Mammary epithelial cell (primary cell): ENCODE data around the gene SCAMP4.

Experiments used
- EZH2 ChIP-seq: IDR thresholded peaks from 2 replicates; pipeline ENCODE4 v1.6.1; 2012; ENCODE audit warnings: low read length, inconsistent platforms, borderline replicate concordance
- TF ChIP-seq, protein P1 (sequence below), 2 donors: IDR thresholded peaks in 1 of 2; conservative IDR thresholded peaks in 1 of 2; 2 replicates each; pipeline ENCODE4 v1.5.1; 2011 to 2012; ENCODE audit warnings: inconsistent platforms in 2 of 2, low read length in 2 of 2, mild to moderate bottlenecking in 2 of 2, control low read depth in 1 of 2, low read depth in 1 of 2; ENCODE audit not compliant: insufficient read depth in 1 of 2; ENCODE audit errors: extremely low read depth in 1 of 2

DNA sequence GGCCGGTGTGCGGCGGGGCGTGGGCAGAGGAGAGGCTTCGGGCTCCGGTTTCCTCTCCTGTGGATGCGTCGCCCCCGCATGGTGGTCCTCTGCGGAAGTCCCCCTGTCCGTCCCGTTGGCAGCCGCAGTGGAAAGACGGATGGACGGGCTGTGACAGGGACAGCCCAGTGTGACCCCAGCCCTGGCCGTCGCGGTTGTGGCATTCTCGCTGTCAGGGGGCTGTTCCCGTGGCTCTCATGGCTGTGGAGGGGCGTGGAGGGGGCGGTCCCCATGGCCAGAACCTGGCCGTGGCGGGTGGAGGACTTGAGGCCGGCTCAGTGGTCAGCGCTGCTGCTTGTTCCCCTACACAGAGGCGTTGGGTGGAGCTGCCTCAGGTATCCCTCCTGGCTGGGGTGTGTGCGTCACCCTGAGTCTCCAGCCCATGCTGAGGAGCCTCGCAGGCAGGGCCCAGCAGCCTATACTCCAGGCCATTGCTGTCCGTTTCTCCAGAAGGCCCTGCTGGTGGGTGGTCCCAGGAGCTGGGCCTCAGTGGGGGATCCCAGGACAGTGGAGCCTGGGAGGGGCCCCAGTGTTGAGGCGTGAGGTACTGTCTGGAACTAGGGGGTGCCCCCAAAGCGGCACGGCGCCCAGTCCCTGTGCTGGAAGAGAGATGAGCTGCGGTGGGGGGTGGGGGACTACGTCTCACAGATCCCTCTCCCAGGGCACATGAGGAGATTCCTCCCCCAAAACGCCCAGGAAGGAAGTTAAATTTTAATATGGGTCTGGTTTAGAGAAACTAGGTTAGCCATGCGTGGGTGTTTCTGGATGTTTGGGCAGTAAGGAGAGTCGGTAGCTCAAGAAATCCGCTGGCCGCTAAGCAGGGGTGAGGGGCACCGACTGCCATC lies 56.0 kb downstream of the SCAMP4 start:
- TF ChIP-seq, protein P1, sequence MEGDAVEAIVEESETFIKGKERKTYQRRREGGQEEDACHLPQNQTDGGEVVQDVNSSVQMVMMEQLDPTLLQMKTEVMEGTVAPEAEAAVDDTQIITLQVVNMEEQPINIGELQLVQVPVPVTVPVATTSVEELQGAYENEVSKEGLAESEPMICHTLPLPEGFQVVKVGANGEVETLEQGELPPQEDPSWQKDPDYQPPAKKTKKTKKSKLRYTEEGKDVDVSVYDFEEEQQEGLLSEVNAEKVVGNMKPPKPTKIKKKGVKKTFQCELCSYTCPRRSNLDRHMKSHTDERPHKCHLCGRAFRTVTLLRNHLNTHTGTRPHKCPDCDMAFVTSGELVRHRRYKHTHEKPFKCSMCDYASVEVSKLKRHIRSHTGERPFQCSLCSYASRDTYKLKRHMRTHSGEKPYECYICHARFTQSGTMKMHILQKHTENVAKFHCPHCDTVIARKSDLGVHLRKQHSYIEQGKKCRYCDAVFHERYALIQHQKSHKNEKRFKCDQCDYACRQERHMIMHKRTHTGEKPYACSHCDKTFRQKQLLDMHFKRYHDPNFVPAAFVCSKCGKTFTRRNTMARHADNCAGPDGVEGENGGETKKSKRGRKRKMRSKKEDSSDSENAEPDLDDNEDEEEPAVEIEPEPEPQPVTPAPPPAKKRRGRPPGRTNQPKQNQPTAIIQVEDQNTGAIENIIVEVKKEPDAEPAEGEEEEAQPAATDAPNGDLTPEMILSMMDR (conservative IDR thresholded peaks at IDR 0.05 in 1 of 2, IDR thresholded peaks at IDR 0.05 in 1 of 2; ENCODE audit: extremely low read depth in 1 of 2, insufficient read depth in 1 of 2, low read depth in 1 of 2, low read length in 2 of 2) = no peak
- TF ChIP-seq EZH2 = no peak
